ENCODE data around the gene OR7E24.

The OR7E24 gene

DNA sequence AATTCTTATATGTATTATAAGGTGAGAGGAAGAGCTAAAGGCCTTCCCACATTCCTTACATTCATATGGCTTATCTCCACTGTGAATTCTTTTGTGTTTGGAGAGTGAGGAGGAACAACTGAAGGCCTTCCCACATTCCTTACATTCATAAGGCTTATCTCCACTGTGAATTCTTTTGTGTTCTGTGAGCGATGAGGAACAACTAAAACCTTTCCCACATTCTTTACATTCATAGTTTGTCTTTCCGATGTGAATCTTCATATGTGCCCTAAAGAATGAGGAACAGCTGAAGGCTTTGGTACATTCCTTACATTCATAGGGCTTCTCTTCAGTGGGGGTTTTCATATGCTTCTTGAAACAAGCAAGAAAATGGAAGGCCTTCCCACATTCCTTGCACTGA is 45.6 kb downstream of the OR7E24 start:
- DNase-seq (ENCODE audit: low read depth): no peak
- TF ChIP-seq, protein P1, sequence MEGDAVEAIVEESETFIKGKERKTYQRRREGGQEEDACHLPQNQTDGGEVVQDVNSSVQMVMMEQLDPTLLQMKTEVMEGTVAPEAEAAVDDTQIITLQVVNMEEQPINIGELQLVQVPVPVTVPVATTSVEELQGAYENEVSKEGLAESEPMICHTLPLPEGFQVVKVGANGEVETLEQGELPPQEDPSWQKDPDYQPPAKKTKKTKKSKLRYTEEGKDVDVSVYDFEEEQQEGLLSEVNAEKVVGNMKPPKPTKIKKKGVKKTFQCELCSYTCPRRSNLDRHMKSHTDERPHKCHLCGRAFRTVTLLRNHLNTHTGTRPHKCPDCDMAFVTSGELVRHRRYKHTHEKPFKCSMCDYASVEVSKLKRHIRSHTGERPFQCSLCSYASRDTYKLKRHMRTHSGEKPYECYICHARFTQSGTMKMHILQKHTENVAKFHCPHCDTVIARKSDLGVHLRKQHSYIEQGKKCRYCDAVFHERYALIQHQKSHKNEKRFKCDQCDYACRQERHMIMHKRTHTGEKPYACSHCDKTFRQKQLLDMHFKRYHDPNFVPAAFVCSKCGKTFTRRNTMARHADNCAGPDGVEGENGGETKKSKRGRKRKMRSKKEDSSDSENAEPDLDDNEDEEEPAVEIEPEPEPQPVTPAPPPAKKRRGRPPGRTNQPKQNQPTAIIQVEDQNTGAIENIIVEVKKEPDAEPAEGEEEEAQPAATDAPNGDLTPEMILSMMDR (conservative IDR thresholded peaks at IDR 0.05; ENCODE audit: low read length): no peak
- no peak overlapping the region for H3K4me3 ChIP-seq (ENCODE audit: low read length)

Measured in AG10803 (cell line).